CD4-positive, alpha-beta T cell treated with Interleukin-17A for 1 hour (primary cell): ENCODE results near the gene ESPL1.
"Not testable (repeated sequence)": the region's sequence is repeated elsewhere in the genome, so short reads cannot be mapped to it uniquely, and the experiment has no call there.

Experiments used
- DNase-seq: peaks from one replicate; pipeline ENCODE4 v3.0.0-alpha.2; 2020

Gene ESPL1

DNA sequence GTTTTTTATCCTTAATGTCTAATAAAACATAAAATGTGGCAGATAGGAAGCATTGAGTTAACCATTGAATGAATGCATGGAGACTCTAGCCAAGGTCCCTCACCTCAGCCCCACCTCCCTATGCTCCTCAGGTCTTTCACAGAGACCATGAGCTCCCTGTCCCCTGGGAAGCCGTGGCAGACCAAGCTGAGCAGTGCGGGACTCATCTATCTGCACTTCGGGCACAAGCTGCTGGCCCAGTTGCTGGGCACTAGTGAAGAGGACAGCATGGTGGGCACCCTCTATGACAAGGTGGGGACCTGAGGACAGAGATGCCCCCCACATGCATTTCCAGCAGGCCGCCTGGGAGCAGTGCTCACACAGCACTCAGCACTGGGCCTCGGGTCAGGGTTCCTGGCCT, 34.8 kb downstream of the ESPL1 start:
- no peak for DNase-seq

DNA sequence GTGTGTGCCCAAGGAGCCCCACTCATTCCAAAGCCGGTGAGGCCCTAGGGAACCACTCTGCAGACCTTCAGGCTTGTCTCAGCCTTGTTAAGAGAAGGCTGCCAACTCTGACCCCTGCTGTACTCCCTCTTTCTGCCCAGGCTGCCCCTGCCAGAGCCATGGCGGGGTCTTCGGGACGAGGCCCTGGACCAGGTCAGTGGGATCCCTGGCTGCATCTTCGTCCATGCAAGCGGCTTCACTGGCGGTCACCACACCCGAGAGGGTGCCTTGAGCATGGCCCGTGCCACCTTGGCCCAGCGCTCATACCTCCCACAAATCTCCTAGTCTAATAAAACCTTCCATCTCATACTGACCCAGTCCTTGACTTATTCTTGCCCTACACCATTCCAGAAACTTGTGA, 38.7 kb downstream of the ESPL1 start:
- DNase-seq, result no peak

DNA sequence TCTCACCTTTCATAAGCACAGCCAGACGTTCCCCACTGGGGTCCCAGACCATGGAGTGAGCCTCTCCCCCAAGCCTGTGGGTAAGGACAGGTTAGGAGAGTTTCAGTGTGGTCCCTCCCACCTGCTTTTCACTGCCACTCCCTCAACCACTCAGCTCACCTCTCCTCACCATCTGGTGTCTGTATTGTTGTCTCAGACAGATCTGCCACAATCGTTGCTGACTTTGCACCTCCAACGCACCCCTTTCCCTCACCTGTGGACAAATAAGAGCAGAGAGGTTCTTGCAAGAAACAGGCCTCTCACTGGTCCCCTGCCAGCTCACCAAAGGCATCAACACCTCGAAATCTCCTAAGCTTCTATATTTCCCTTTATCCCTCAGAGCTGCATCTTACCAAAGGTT, 40.2 kb downstream of the ESPL1 start:
- DNase-seq, result no peak

- no peak for DNase-seq
These were observed 45.9 kb downstream of the ESPL1 start for GRCh38 chr12:53313996-53314395.

- DNase-seq, result no peak
These were observed 52.5 kb downstream of the ESPL1 start for GRCh38 chr12:53320352-53321195.

- DNase-seq, result peak; percentile 57
These were observed 56.1 kb downstream of the ESPL1 start for GRCh38 chr12:53324113-53324778.

GRCh38 chr12:53324779-53325510, 56.8 kb downstream of the ESPL1 start:
- DNase-seq, result peak; percentile 88

- peak; percentile 15 for DNase-seq
These were observed 57.5 kb downstream of the ESPL1 start for GRCh38 chr12:53325511-53326061.

DNA sequence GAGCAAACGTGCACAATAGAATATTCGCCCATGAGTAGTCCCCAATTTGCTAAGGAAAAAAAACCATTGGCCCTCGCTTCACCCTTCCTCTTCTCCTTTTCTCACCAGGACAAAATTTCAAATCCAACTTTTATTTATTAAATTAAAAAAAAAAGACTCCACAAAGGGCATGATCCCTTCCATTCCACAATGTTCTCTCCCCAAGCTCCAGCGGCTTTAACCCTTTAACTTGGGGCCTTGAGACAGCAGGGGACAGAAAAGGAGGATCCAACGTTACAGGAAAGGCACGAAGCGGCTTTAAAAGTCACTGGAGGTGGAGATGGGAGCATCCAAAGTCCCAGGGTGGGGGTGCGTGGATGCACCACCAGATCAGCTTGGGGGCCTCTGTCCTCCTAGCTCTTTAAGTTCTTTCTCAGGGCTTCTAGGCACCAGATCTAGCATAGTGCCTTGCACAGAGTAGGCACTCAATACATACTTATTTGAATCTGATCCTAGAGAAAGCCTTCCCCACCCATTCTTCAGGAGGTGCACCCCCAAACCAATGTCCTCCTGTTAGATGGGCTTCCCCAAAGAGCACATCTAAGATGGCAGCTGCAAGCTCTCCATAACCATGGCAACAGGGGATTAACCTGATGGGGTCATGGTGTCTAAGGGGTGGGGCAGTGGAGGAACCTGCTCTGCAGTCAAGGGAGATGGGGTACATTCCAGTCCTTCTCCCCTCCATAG, 58.5 kb downstream of the ESPL1 start:
- DNase-seq, result no peak

DNA sequence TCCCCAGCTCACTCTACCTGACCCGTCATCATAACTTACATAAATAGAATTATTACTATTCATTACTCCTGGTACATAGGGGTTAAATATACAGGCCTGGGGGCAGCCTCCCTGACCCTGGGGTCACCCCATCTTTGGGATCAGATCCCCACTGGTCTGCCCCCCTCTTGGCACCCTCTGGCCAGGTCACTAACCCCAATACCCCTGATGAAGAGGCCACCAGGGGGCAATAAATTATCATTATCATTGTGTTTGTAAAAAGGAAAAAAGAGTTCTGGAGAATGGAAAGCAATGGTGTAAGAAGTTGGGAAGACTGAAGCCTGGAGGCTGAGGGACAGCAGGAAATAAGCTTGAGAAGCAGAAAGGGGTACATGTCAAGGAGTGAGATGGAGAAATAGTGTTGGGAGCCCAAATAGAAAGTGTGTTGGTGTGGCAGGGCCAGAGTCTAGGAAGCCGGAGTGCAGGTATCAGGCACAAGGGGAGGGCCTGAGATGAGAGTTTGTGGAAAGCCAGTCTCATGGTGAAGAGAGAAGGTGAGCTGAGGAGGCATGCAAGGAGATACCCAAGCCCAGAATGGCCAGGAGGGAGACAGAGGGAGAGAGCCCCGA, 59.4 kb downstream of the ESPL1 start:
- peak; percentile 17 for DNase-seq

DNA sequence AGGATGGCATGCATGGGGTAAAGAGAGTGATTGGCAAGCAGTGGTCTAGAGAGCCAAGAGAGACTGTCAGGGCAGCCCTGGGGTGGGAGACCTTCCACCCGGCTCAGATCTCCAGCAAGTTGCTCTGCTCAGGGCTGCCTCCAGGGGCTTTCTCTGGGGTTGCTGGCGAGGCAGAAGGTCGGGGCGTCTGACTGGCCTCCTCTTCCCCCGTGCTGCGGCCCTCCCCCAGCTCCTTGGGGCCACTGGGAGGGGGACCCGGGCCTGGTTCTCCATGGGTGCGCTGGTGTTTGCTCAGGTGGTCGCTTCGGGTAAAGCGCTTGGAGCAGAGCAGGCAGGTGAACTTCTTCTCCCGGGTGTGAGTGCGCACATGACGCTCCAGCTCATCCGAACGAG, 59.9 kb downstream of the ESPL1 start:
- DNase-seq, result no peak

DNA sequence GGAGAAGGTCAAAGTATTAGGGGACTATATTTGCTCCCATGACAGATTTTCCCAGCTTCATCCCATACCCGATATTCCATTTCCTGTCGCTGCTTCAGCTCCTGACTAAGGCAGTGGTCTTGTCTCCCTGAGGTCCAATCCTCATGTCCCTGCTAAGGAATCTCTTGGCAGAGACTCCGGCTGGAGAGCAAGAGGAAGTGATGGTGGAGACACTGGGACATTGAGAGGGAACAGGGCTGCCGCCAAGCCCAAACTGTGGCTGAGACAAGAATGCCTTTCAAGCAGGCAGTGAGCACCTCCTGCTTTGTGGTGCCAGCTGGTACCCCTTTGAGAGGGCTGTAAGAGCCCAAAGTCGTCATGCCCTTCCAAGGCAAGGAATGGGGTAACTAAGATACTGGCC, 62.6 kb downstream of the ESPL1 start:
- no peak for DNase-seq

- DNase-seq, result not testable (repeated sequence)
These were observed 64.2 kb downstream of the ESPL1 start for GRCh38 chr12:53332339-53332738.

DNA sequence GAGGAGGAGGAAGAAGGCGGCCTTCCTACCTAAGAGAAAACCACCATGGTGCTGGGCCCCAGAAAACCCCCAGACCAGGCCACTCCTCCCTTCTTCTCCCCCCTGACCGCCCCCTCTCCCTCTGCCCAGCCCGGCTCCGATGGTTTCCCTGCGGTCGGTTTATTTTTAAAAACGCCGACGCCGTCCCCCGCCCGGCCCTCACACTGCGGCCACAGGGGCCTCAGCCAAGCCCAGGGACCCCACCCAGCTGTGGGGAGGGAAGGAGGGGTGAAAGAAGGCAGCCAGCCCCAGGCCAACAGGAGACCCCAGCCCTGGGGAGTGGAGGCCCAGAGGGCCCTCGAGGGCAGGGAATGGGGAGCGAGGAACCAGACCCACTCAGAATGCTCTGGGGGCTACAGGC, 64.6 kb downstream of the ESPL1 start:
- DNase-seq, result no peak

DNA sequence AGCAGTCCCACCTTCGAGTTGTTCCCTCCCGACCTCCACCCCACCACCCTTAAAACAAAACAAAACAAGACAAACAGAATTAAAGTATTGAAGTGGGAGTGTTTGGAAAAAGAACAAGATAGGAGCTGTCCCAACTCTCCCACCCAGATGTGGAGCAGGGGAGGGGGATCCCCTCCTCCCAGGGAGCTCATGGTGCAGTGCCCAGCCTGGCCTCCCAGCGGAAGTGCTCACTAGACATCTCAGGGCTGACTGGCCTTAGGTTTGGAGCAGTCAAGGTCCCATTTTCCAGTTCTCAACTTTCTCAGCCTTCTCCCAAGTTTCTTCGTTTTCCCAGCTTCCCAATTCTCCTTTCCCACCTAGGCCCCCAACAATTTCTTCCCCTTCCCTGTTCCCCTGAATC, 65.2 kb downstream of the ESPL1 start:
- no peak for DNase-seq

DNA sequence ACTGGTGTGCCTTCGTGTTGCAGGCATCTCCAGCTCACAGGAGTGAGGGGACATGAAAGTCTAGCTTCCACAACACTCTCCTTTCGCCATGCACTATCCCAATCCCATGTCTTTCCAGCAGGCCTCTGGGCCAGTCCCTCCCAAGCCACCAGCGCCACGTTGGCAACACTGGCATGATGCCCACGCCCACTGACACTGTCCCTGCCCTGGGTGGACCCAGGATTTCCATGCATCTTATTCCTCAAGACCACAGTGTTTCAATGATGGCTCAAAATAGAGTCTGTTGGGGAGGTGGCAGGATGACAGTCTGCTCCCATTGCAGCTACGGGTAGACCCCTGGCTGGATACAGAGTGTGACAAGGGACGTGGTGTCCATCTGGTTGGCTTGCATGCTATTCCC, 65.7 kb downstream of the ESPL1 start:
- no peak for DNase-seq

- no peak for DNase-seq
These were observed 66.7 kb downstream of the ESPL1 start for GRCh38 chr12:53334822-53335221.

- no peak for DNase-seq
These were observed 68.1 kb downstream of the ESPL1 start, which contains the start of gene SP7 for GRCh38 chr12:53336181-53336681. Gene SP7 (minus strand): TSS chr12:53336354. CDS start chr12:53335646, 708 bp downstream.

GRCh38 chr12:53338017-53338416, 69.9 kb downstream of the ESPL1 start:
- peak; percentile 26 for DNase-seq

- DNase-seq, result no peak
These were observed 70.8 kb downstream of the ESPL1 start for GRCh38 chr12:53338916-53339315.

GRCh38 chr12:53340398-53340797, 72.3 kb downstream of the ESPL1 start:
- no peak for DNase-seq
